Mammary epithelial cell (primary cell): ENCODE measurements around the gene MYDGF.

Experiments used
- CTCF ChIP-seq, 2 donors: IDR thresholded peaks in 1 of 2; conservative IDR thresholded peaks in 1 of 2; 2 replicates each; pipeline ENCODE4 v1.5.1; 2011 to 2012; ENCODE audit warnings: inconsistent platforms in 2 of 2, low read length in 2 of 2, mild to moderate bottlenecking in 2 of 2, control low read depth in 1 of 2, low read depth in 1 of 2; ENCODE audit not compliant: insufficient read depth in 1 of 2; ENCODE audit errors: extremely low read depth in 1 of 2
- EZH2 ChIP-seq: IDR thresholded peaks from 2 replicates; pipeline ENCODE4 v1.6.1; 2012; ENCODE audit warnings: low read length, inconsistent platforms, borderline replicate concordance

GRCh38 chr19:4657835-4658234 is 12.3 kb downstream of the MYDGF start:
- no peak for TF ChIP-seq CTCF (conservative IDR thresholded peaks at IDR 0.05 in 1 of 2, IDR thresholded peaks at IDR 0.05 in 1 of 2; ENCODE audit: extremely low read depth in 1 of 2, insufficient read depth in 1 of 2, low read depth in 1 of 2, low read length in 2 of 2)
- no peak for TF ChIP-seq EZH2
